GM21825 (cell line): ENCODE measurements around the gene ZDHHC8.
"Not testable (repeated sequence)": the region's sequence is repeated elsewhere in the genome, so short reads cannot be mapped to it uniquely, and the experiment has no call there.

Experiments
- ATAC-seq: cut with Tn5 transposase; IDR thresholded peaks from one replicate; pipeline ENCODE4 v1.9.1; 2021; ENCODE audit warnings: mild to moderate bottlenecking, moderate library complexity; ENCODE audit not compliant: unreplicated experiment

ZDHHC8 gene

DNA sequence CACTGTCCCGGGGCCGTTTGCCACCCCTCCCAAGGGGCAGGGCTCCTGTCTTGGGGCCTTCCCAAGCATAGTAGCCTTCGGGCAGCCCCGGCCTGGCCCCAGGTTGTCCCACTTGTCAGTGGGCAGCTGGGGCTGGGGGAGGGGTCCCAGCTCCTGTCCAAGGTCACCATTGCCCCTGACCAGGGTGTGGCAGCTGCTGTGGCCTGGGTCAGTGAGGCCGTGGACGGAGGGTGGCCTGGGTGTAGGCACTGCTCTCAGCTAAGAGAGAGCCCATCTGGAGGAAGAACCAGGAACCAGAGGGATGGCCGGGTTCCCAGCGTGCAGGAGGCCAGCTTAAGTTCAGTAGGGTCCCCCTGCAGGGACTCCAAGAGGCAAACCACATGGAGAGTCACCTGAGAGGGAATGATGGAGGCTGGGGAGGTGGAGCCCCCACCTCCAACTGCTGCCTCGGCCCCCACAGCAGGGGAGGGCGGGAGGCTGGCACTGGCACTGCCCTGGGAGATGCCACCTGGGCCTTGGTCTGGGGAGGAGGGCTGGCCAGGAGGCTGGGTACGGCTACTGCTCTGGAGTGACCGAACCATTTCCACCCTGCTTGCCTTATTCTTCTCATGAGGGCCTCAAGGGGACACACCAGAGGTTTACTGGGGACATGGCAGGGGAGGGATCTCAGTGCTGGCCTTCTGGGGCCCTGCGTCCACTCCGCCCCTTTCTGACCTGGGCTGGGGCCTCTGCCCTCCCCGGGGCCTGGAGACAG lies 26.0 kb downstream of the ZDHHC8 start:
- no peak for ATAC-seq

DNA sequence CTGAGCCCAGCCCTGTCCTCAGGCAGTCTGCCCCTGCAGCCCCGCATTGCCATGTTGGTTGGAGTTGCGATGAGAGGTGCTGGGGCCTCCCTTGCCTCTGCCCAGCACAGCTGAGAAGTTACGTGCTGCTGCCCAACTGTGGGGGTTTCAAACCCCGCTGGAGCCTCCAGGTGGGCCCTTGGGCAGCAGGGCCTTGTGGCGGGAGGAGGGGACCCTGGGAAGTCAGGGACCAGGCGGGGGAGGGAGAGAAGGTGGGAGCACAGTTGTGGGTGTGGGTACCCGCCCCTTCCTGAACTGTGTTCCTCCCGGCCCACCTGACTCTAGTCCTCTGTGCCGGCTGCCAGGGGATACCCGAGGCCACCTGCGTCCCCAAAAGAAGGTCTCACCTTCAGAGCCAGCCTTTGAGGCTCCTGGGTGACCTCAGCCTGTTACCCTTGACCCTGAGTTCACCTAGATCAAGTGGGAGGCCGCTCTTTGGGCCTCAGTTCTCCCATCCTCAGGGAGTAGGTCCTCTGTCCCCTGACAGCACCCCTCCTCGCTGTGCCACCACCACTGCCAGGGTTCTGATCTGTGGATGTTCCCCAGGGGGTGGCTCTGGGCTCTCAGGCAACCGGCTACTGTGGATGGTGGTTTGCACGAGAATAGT lies 26.9 kb downstream of the ZDHHC8 start:
- ATAC-seq, result no peak

DNA sequence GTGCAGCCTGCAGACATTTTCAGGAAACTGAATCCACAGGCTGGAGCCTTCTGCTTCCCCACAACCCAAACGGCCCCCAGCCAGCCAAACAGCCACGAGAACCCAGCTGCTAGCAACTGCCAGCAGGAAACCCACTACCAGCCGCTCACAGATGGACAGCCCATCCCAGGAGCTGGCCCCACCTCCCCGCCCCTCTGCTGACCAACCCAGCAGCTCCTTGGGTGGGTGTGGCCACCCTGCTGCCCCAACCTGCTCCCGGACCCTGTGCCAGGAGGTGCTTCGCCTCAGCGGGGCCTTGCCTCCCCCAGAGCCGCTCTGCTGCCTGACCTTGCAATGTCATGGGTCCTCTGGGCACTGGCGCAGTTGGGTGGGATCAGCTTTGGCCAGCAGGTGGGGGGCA lies 27.5 kb downstream of the ZDHHC8 start:
- ATAC-seq, result no peak

GRCh38 chr22:20159531-20159930 lies 27.9 kb downstream of the ZDHHC8 start:
- not testable (repeated sequence) for ATAC-seq

- no peak for ATAC-seq
Measured at GRCh38 chr22:20160041-20160440, 28.4 kb downstream of the ZDHHC8 start.

- no peak for ATAC-seq
Measured at GRCh38 chr22:20164863-20165262, 33.3 kb downstream of the ZDHHC8 start.

DNA sequence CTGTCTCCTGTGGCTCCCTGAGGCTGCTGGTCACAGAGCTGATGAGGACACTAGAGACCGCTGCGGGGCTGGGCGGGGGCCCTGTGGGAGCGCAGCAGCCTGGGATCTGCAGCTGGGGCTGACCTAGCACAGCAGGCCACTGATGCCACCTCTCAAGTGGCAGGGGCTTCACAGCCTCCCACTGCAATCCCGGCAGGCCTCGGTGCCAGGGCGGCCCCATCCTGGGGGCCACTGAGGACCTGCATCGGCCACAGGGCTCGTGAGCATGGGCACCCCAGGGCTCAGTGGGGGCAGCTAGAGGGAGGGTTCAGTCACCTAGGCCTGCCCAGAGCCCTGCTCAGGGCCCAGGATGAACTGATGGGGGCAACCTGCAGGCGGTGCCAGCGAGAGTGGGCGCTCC lies 33.8 kb downstream of the ZDHHC8 start:
- no peak for ATAC-seq

- ATAC-seq, result no peak
Measured at GRCh38 chr22:20165913-20166312, 34.3 kb downstream of the ZDHHC8 start.

GRCh38 chr22:20166703-20167102 lies 35.1 kb downstream of the ZDHHC8 start:
- no peak for ATAC-seq

DNA sequence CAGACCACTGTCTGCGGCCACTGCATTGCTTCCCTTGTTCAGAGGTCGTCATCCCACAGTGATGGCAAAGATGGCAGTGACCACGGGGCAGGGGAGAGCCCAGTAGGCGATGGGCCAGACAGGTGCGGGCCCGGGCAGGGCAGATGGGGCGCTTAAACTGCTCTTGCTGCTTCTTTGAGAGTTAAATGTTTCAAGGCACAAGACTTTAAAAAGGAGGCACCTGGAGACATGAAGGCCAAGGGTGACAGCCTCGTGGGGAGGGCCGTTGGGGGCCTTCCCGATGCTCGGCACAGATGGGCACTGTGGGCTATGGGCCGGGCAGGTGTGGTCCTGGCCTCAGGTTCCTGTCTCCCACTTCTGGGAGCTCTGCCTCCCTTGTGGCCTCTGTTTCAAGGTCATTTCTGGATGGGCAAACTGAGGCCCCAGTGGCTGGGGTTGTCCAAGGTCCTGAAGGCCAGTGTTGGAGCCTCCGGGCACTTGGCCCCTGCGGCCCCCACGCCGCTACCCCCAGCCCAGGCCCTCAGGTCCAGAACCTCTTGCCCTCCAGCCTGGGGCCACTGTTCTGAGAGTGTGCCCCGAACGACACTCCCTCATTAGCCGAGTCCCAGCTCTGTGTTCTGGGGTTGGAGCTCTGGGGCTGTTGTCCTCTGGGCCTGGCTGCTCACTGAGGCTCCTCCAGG lies 36.2 kb downstream of the ZDHHC8 start:
- ATAC-seq, result no peak

DNA sequence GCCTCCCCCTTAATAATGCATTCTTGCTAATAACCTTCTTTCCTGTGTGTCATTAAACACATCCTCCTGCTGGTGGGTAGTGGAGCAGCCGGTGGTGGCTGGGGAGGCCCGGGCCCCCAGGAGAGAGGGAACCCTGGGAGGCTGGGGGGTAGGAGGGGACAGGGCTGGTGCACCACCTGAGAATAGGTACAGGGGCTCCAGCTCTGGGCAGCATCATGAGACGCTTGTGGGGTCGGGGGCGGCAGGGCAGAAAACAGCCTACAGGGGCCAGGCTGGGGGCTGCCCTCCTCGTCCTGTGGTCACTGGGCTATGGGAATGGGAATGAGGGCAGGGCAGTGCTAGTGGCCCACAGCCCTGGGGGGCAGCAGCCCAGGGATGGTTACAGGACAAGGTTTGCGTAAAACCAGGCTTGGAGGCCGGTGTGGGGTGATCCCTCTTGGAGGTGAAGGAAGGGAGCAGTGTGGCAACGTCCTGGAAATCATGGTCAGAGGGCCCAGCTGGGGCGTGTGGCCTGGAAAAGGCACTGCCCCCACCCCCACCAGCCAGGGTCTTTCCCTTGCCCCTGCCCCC lies 37.7 kb downstream of the ZDHHC8 start:
- ATAC-seq, result no peak

- ATAC-seq, result no peak
Measured at GRCh38 chr22:20170170-20170569, 38.6 kb downstream of the ZDHHC8 start.

DNA sequence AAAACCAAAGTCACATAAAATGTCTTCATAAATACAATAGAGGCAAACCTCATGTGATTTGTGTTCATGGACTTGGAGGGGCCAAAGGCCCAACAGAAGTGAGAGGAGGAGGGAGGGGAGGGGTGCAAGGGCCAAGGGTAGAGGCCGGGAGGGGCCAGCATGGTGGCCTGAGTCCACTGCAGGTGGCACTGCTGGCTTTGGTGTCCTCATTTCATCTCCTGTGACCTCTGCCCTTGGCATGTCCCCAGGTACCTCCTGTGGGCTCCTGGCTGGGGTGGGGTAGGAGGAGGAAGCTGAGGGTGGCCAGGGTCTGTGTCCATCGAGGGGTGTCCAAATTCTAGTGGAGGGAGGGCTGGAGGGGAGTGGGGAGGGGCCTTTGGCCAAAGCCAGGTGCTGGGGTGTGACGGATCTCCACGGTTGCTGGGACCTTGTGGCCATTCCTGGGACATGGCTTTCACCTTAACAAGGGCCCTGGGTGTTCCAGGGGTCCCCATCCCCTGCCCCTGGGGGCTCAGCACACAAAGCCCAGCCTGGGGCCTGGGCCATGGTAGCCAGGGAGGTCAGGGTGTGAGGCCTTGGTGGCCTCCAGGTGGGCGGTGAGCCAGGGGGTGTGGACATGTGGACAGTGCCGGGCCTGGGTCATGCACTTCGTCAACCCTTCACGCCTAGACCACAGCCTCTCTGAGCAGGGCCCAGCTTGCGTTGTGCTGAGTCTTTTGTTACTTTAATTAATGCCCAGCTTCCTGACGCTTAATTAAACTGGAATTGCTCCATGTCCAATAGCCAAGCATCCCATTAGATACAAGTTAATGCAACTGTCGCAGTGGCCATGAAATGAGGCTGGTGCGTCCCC lies 39.9 kb downstream of the ZDHHC8 start:
- ATAC-seq, result no peak

DNA sequence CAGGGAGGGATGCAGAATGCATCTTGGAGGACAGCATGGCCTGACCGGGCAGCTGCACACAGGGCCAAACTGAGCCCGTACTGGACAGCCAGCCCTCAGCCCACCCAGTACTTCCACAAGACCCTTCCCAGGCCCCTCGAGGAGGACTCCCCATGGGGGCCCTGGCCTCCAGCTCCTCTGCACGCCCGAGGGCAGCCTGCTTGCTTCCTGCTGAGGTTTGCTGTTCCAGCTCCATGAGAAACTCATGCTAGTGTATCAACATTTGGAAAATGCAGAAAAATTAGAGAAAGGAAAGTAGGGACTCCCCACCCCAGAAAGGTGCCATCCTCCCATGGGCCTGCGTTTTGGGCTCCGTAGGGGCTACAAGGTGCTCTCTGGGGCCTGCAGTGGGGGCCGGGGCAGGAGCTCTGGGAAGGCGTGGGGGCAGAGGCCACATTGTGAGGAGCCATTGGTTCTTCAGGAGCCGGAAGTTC lies 40.6 kb downstream of the ZDHHC8 start:
- no peak for ATAC-seq

DNA sequence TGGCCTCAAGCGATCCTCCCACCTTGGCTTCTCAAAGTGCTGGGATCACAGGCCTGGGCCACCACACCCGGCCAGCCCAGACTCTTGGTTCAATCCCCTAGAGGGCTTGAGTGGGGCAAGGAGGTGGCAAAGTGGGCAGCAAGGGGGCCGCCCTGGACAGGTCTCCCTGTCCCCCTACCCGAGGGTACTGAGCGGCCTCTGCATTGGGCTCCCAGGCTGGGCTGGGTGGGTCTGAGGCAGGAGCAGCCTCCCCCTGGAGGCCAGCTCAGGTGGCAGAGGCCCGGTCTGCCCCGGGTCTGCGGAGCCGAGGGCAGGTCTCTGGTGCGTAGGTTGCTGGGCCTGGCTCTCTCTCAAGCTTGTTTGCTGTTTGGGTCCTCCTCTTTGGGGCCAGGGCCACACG lies 41.6 kb downstream of the ZDHHC8 start:
- ATAC-seq, result no peak

GRCh38 chr22:20173772-20174171 lies 42.2 kb downstream of the ZDHHC8 start:
- ATAC-seq, result no peak

DNA sequence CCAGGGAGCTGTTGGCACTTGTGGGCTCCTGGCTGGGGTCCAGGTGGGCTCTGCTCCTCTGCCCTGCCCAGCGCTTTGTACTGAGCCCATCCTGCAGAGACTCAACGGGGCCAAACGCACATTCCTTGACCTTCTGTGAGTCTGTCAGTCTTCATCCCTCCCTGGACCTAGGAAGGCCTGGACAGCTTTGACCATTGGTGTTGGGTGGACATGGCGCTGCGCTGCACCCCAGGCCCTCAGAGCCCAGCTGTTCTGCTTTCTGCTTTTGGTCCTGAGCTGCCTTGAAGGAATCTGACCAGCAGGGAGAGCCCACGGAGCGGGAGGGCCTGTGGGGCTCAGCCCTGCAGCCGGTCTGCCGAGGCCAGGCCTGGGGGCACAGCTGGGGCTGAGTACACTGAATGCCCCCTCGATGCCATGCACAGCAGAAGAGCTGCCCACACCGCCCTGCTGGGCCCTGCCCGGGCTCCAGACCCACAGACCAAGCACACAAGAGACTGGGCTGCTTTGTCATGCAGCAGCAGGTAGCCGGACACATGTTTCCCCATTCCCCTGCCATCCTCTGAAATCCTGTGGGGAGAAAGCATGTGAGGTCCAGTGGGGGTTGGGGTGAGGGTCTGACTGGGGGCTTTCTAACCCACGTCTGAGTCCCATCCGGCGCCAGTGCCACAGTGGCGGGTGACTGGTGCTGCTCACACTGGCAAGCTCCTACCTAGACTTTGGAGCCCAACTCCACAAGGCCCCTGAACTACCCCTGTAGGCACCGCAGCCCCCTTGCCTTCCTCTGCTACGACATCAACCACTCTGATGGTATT lies 43.4 kb downstream of the ZDHHC8 start:
- no peak for ATAC-seq

- ATAC-seq, result no peak
Measured at GRCh38 chr22:20175597-20175900, 43.9 kb downstream of the ZDHHC8 start.

GRCh38 chr22:20176421-20177085 lies 44.9 kb downstream of the ZDHHC8 start:
- no peak for ATAC-seq
